SK-N-SH (cell line): Measurements from ENCODE around the gene MAPT. TPM values are rescaled to one million over a fixed set of nuclear protein-coding genes. Genes with fewer than 3 reads are reported as not detected.

Source experiments
- CTCF ChIA-PET: fragments of 300-600, 350-600 bp; formaldehyde crosslinking; extraction: SDS; loops from one replicate; lab custom pipeline; 2021; lab: Yijun Ruan, JAX
- POLR2A ChIA-PET: fragments of 350-600 bp; sonication (Branson Sonifier 250); formaldehyde crosslinking; extraction: SDS; loops from one replicate; lab custom pipeline; 2020; ENCODE audit warnings: antibody characterized with exemption, inconsistent platforms; lab: Yijun Ruan, JAX
- DNase-seq: peaks from one replicate; pipeline ENCODE4 v3.0.0; 2012
- H2AFZ ChIP-seq: fragments of 200-600 bp; sonication (generic); 2 replicates; pipeline ENCODE4 v1.8.1; 2016; ENCODE audit warnings: antibody characterized with exemption, mild to moderate bottlenecking, low read depth
- H3F3A ChIP-seq: fragments of 200-600 bp; sonication (generic); replicated peaks from 2 replicates; pipeline ENCODE3; 2016; ENCODE audit warnings: antibody characterized with exemption, mild to moderate bottlenecking; ENCODE audit not compliant: insufficient read depth
- H3K27ac ChIP-seq, 2 experiments: fragments of 200-500 bp in 1 of 2; fragments of 200-600 bp in 1 of 2; sonication (Bioruptor generic) in 1 of 2; sonication (generic), shearing (Covaris generic) in 1 of 2; 2 replicates each; pipeline versions ENCODE4 v1.5.1 to v1.6.1; 2014 to 2016; ENCODE audit warnings: low read depth in 2 of 2, inconsistent platforms in 1 of 2, low read length in 1 of 2, mild to moderate bottlenecking in 1 of 2, mixed read lengths in 1 of 2
- H3K27me3 ChIP-seq: fragments of 200-600 bp; sonication (generic), shearing (Covaris generic); 2 replicates; pipeline ENCODE4 v1.6.1; 2016; ENCODE audit warnings: mixed run types; ENCODE audit not compliant: insufficient read depth
- H3K36me3 ChIP-seq, 2 experiments: fragments of 200-500 bp in 1 of 2; fragments of 200-600 bp in 1 of 2; sonication (Bioruptor generic) in 1 of 2; sonication (generic) in 1 of 2; replicated peaks in 1 of 2; 2 replicates each; pipeline versions ENCODE3 to v1.5.1; 2014 to 2016; ENCODE audit warnings: low read length in 1 of 2, mild to moderate bottlenecking in 1 of 2; ENCODE audit not compliant: insufficient read depth in 2 of 2, control insufficient read depth in 1 of 2
- H3K4me1 ChIP-seq, 2 experiments: fragments of 200-500 bp in 1 of 2; fragments of 200-600 bp in 1 of 2; sonication (Bioruptor generic) in 1 of 2; sonication (generic), shearing (Covaris generic) in 1 of 2; 2 replicates each; pipeline versions ENCODE4 v1.5.1 to v1.6.1; 2014 to 2016; ENCODE audit warnings: low read depth in 1 of 2, low read length in 1 of 2, mixed run types in 1 of 2; ENCODE audit not compliant: insufficient read depth in 2 of 2, control insufficient read depth in 1 of 2
- H3K4me2 ChIP-seq: fragments of 200-600 bp; sonication (generic), shearing (Covaris generic); 2 replicates; pipeline ENCODE4 v1.6.1; 2017; ENCODE audit warnings: mixed run types
- H3K4me3 ChIP-seq, 2 experiments: fragments of 200-500 bp in 1 of 2; fragments of 200-600 bp in 1 of 2; sonication (Bioruptor generic) in 1 of 2; sonication (generic), shearing (Covaris generic) in 1 of 2; 2 replicates each; pipeline versions ENCODE4 v1.5.1 to v1.8.1; 2014 to 2016; ENCODE audit warnings: low read depth in 2 of 2, inconsistent platforms in 1 of 2, low read length in 1 of 2, mild to moderate bottlenecking in 1 of 2, mixed read lengths in 1 of 2, moderate library complexity in 1 of 2
- H3K79me2 ChIP-seq: fragments of 200-600 bp; sonication (generic); 2 replicates; pipeline ENCODE4 v1.8.1; 2017; ENCODE audit warnings: mild to moderate bottlenecking; ENCODE audit not compliant: insufficient read depth
- H3K9ac ChIP-seq: fragments of 200-600 bp; sonication (generic); 2 replicates; pipeline ENCODE4 v1.6.1; 2017; ENCODE audit warnings: mixed run types
- H3K9me2 ChIP-seq: fragments of 200-600 bp; sonication (generic); 2 replicates; pipeline ENCODE4 v1.6.1; 2017; ENCODE audit warnings: mixed run types
- H3K9me3 ChIP-seq: fragments of 200-600 bp; sonication (generic); 2 replicates; pipeline ENCODE4 v1.6.1; 2017; ENCODE audit warnings: mixed run types, mild to moderate bottlenecking, moderate library complexity
- H4K20me1 ChIP-seq: fragments of 200-600 bp; sonication (generic); 2 replicates; pipeline ENCODE4 v1.6.1; 2017; ENCODE audit warnings: mild to moderate bottlenecking, mixed run types; ENCODE audit not compliant: insufficient read depth
- ELF1 ChIP-seq: IDR thresholded peaks from 2 replicates; pipeline ENCODE4 v1.4.0; 2012
- FOXJ3 ChIP-seq: sonication (generic); formaldehyde crosslinking; IDR thresholded peaks from 2 replicates; pipeline ENCODE4 v1.5.1; 2020; ENCODE audit warnings: mild to moderate bottlenecking, missing genetic modification reagents
- FOXM1 ChIP-seq: IDR thresholded peaks from 2 replicates; pipeline ENCODE4 v1.4.0; 2012; ENCODE audit warnings: low read depth, mild to moderate bottlenecking
- MAX ChIP-seq: IDR thresholded peaks from 2 replicates; pipeline ENCODE4 v1.4.0; 2012; ENCODE audit warnings: low read depth
- NFIC ChIP-seq: IDR thresholded peaks from 2 replicates; pipeline ENCODE4 v1.4.0; 2012; ENCODE audit warnings: borderline replicate concordance
- NRF1 ChIP-seq: IDR thresholded peaks from 2 replicates; pipeline ENCODE4 v1.6.1; 2012; ENCODE audit warnings: low read depth, mild to moderate bottlenecking, low read length
- RAD21 ChIP-seq: IDR thresholded peaks from 2 replicates; pipeline ENCODE4 v1.6.1; 2012; ENCODE audit warnings: mild to moderate bottlenecking, low read length
- SIN3A ChIP-seq: IDR thresholded peaks from 2 replicates; pipeline ENCODE4 v1.6.1; 2012; ENCODE audit warnings: low read depth, mild to moderate bottlenecking, low read length, moderate library complexity, borderline replicate concordance
- SMC3 ChIP-seq: IDR thresholded peaks from 2 replicates; pipeline ENCODE4 v1.6.1; 2012; ENCODE audit warnings: low read depth, low read length, improper control_type of control experiment
- TAF1 ChIP-seq: IDR thresholded peaks from 2 replicates; pipeline ENCODE4 v1.6.1; 2012; ENCODE audit warnings: low read depth, mild to moderate bottlenecking, low read length, moderate library complexity, borderline replicate concordance
- TEAD4 ChIP-seq: IDR thresholded peaks from 2 replicates; pipeline ENCODE4 v1.4.0; 2012; ENCODE audit warnings: mild to moderate bottlenecking, borderline replicate concordance; ENCODE audit not compliant: insufficient read depth
- ZBTB33 ChIP-seq: IDR thresholded peaks from 2 replicates; pipeline ENCODE4 v1.4.0; 2012; ENCODE audit warnings: low read depth, borderline replicate concordance
- WGBS: methylation state at CpG from one replicate; pipeline ENCODE4 v1.1.6; 2017; ENCODE audit warnings: low lambda C conversion rate; 5-methylcytosine and 5-hydroxymethylcytosine counted together
- polyA plus RNA-seq, 3 experiments: library from polyadenylated mRNA; depleted of rRNA; stranded (reverse); fragments of >200 nt; gene quantifications; 2 replicates each; pipeline ENCODE4 v1.2.3, GENCODE V29; 2012
- TF ChIP-seq, protein P1 (sequence below): fragments of 150-350 bp; IDR thresholded peaks from 2 replicates; pipeline ENCODE4 v1.6.1; 2016; ENCODE audit warnings: mild to moderate bottlenecking, low read depth, low read length
- TF ChIP-seq, protein P2 (sequence below): IDR thresholded peaks from 2 replicates; pipeline ENCODE4 v1.4.0; 2012; ENCODE audit warnings: low read depth, borderline replicate concordance
- TF ChIP-seq, protein P3 (sequence below): IDR thresholded peaks from 2 replicates; pipeline ENCODE4; 2012

The MAPT gene
- polyA plus RNA-seq, 1 of the 3 experiments (the other 2 are of a cell fraction), result 0.74 TPM

GRCh38 chr17:45870342-45870974 is 23.9 kb upstream of the MAPT start (continued):
- TF ChIP-seq, protein P1, sequence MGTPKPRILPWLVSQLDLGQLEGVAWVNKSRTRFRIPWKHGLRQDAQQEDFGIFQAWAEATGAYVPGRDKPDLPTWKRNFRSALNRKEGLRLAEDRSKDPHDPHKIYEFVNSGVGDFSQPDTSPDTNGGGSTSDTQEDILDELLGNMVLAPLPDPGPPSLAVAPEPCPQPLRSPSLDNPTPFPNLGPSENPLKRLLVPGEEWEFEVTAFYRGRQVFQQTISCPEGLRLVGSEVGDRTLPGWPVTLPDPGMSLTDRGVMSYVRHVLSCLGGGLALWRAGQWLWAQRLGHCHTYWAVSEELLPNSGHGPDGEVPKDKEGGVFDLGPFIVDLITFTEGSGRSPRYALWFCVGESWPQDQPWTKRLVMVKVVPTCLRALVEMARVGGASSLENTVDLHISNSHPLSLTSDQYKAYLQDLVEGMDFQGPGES, result no peak
- TF ChIP-seq NRF1 (no peak), TEAD4 (no peak), FOXM1 (no peak), SIN3A (no peak)
- TF ChIP-seq, protein P2, sequence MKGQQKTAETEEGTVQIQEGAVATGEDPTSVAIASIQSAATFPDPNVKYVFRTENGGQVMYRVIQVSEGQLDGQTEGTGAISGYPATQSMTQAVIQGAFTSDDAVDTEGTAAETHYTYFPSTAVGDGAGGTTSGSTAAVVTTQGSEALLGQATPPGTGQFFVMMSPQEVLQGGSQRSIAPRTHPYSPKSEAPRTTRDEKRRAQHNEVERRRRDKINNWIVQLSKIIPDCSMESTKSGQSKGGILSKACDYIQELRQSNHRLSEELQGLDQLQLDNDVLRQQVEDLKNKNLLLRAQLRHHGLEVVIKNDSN, result no peak

- H3K9me2 ChIP-seq, result no peaks in the 10 kb centered on the region
- no peak overlapping the region for H3K4me2 ChIP-seq
- peaks cover 0 to 6% of the 10 kb centered on the region in 2 experiments; a peak in 2 of 4 replicates for H3K4me1 ChIP-seq
- no peaks in the 10 kb centered on the region for H3K9me3 ChIP-seq
- H4K20me1 ChIP-seq, result no peaks in the 10 kb centered on the region
- H3K79me2 ChIP-seq, result no peaks in the 10 kb centered on the region
- peaks cover 49% of the 10 kb centered on the region for H3K27me3 ChIP-seq
- no peak overlapping the region for H3K4me3 ChIP-seq
- POLR2A ChIA-PET, result no interaction called here
- H3K36me3 ChIP-seq, result no peaks in the 10 kb centered on the region
- H3K9ac ChIP-seq, result no peak overlapping the region
- H3F3A ChIP-seq, result no peaks in the 10 kb centered on the region
- H3K27ac ChIP-seq, result no peak overlapping the region
- no peak overlapping the region for H2AFZ ChIP-seq
- WGBS, result 53% methylated on average over 5 of the region's 5 CpGs
- no peak for DNase-seq
- CTCF ChIA-PET, result interaction anchor here (0.7 to 11.8 kb wide), 5 partner anchors 11 to 232 kb away, joined by 3 to 87 read pairs (median 8); partner anchors contain the start of gene MAPT
- no peak for TF ChIP-seq SMC3
- TF ChIP-seq SIN3A, result no peak
- no peak for TF ChIP-seq ZBTB33
- TF ChIP-seq FOXJ3, result no peak
- TF ChIP-seq TAF1, result no peak
- no peak for TF ChIP-seq MAX
- TF ChIP-seq, protein P3, sequence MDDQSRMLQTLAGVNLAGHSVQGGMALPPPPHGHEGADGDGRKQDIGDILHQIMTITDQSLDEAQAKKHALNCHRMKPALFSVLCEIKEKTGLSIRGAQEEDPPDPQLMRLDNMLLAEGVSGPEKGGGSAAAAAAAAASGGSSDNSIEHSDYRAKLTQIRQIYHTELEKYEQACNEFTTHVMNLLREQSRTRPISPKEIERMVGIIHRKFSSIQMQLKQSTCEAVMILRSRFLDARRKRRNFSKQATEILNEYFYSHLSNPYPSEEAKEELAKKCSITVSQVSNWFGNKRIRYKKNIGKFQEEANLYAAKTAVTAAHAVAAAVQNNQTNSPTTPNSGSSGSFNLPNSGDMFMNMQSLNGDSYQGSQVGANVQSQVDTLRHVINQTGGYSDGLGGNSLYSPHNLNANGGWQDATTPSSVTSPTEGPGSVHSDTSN, result no peak
- TF ChIP-seq ELF1, result no peak
- TF ChIP-seq, protein P1, result no peak
- TF ChIP-seq, protein P2, result no peak
- no peak for TF ChIP-seq NFIC
- TF ChIP-seq RAD21, result no peak
Observed at GRCh38 chr17:45871718-45872117, 22.6 kb upstream of the MAPT start.
